ENCODE data around the gene BNIP1.

Gene BNIP1

DNA sequence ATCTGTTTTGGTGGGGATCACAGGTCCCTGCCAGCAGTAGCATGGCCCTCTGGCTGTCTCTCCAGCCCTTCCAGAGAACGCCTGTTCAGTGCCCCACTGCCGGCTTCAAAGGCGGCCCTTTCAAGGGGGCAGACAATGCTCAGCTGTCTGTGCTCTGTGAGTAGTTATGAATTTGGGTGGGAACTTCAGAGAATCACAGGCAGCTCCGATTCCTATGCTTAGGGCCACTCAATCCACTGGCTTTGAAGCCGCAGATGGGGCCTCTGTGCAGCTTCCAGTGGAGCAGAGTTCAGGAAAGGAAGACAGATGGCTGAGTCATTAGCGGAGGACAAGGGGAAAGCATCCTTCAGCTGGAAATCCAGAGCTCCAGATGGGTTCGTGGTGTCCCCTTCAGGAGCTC is 48.2 kb downstream of the BNIP1 start:
- no peaks in the 10 kb centered on the region for H3K36me3 Mint-ChIP-seq
- H3K4me1 Mint-ChIP-seq = no peaks in the 10 kb centered on the region
- ATAC-seq (no peak), DNase-seq (ENCODE audit: low spot score in 2 of 2) (no peak)
- no peaks in the 10 kb centered on the region for H3K9me3 Mint-ChIP-seq
- no peak overlapping the region for H3K4me3 Mint-ChIP-seq
- H3K27ac Mint-ChIP-seq = no peak overlapping the region

DNA sequence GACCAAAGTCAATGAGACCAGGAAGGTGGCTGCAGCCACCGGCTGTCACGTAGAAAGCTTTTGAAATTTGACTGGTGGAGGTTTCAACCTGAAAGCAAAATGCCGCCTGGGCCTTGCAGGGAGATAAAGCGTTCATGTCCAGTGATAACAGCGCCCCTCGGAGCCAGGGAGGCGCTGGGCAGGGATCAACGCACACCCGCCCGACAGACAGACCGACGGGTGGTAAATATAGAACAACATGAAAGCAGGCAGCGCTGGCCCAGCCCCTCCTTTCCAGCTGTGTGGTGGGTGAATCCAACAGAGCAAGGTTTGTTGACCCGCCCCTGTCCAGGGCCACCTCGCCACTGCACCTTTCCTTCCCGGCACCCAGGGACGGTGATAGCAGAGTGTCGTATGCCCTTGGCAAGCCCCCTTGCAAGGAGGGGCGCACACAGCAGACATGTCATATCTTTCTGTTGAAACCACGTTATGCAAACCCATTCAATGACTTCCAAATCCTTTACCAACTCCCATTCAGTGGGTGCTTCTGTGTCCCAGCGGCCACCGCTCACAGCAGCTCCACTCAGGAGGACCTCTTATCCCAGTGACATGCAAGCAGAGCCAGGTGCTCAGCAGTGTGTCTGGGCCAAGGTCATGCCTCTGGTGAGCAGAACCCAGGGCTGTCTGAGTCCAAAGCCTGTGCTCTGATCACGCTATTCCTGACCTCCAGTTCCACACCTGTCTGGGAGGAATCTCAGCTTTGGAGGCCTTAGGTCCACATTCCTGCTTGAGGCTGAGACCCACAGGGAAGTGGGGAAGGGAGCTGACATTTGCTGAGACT is 52.0 kb downstream of the BNIP1 start:
- Mint-ChIP-seq H3K36me3 (no peaks in the 10 kb centered on the region), H3K9me3 (peaks cover 3% of the 10 kb centered on the region), H3K27ac (no peak overlapping the region), H3K4me3 (no peak overlapping the region), H3K4me1 (no peaks in the 10 kb centered on the region)
- ATAC-seq (no peak), DNase-seq (ENCODE audit: low spot score in 2 of 2) (no peak)

DNA sequence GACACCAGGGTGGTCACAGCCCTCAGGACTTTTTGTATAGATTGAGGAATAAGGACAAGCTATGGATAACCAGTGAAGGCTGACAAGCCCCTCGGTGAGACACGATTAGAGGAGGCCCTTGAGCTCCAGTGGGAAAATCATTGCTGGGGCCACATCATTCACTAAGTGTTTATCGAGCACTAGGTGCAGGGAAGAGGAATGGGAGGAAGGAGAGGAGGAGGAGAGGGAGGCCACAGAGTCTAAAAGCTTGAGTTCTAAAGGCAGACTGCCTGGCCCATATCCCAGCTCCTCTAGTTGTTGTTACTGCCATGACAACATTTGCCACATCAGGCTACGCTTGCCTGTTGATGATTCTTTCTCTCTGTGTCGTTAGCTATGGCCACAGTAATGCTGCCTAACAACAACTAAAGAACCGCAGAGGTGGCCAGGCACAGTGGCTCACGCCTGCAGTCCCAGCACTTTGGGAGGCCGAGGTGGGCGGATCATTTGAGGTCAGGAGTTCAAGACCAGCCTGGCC is 53.1 kb downstream of the BNIP1 start:
- no peak for DNase-seq (ENCODE audit: low spot score in 2 of 2)
- ATAC-seq = no peak
- H3K4me3 Mint-ChIP-seq = no peak overlapping the region
- peaks cover 3% of the 10 kb centered on the region for H3K9me3 Mint-ChIP-seq
- H3K27ac Mint-ChIP-seq = no peak overlapping the region
- no peaks in the 10 kb centered on the region for H3K36me3 Mint-ChIP-seq
- no peaks in the 10 kb centered on the region for H3K4me1 Mint-ChIP-seq

DNA sequence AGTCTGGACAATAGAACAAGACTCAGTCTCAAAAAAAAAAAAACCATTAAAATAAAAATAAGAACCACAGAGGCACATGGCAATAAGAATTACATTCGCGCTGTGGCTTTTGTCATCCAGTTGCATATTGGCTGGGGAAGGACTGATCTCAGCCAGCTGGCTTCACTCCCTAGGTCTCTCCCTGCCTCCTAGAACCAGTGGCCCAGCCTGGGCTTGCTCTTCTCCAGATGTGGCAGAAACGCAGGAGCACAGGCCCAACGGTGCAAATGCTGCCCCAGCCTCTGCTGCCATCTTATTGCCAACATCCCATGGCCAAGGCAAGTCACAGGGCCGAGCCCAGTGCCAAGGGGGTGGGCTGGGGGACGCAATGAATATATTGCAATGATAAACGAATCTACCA is 53.7 kb downstream of the BNIP1 start:
- Mint-ChIP-seq H3K9me3 (peaks cover 3% of the 10 kb centered on the region), H3K36me3 (no peaks in the 10 kb centered on the region), H3K27ac (no peak overlapping the region), H3K4me1 (peaks cover 5% of the 10 kb centered on the region), H3K4me3 (no peak overlapping the region)
- DNase-seq (ENCODE audit: low spot score in 2 of 2) (no peak), ATAC-seq (no peak)

DNA sequence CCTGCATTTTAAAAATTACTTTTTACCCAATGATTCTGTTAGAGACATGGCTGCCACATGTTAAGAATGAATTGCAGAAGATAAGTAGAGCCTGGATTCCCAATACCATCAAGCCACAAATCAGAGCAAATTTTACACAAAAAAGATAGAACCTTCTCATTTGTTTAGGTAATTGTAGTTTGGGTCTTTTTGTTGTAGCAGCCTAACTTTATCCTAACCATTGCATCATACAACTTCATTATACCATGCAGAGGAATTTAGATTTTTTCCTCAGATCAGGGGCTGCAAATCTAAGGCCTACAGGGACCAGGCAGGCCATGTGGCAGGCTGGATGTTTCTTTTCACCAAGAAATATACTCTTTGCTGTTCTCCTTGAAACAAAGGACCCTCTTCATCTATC is 56.0 kb downstream of the BNIP1 start:
- no peak for ATAC-seq
- H3K4me3 Mint-ChIP-seq = no peak overlapping the region

DNA sequence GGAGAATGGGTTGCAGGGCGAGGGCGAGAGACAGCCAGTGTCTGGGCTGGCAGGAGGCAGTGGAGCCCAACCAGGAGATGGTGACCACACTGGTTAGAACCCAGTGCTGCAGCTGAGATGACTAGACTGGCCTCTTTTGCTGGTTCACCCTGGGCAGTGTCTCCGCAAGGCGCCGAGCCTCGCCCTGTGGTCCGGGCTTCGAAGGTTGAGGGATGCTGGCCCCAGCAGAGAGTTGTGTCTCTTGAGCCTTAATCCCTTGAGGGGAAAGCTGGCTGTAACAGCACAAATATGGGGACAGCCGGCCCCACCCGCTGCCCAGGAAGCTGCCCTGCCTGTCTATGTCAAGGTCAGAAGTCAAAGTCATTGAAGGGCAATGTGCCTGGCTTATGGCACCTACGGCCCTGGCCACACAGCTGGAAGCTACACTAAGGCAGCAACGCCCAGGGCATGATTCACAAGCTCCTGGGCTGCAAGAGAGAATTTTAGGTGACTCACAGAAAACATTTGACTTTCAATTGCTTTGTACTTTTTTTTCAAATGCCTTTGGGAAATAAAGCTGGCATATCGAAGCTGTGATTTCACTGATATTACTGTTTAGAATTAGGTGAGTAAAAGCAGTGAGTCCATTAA is 57.4 kb downstream of the BNIP1 start:
- DNase-seq (ENCODE audit: low spot score in 2 of 2) (no peak), ATAC-seq (no peak)
- no peaks in the 10 kb centered on the region for H3K36me3 Mint-ChIP-seq
- H3K4me1 Mint-ChIP-seq = peaks cover 6% of the 10 kb centered on the region
- H3K4me3 Mint-ChIP-seq = no peak overlapping the region
- H3K27ac Mint-ChIP-seq = no peak overlapping the region
- H3K9me3 Mint-ChIP-seq = peaks cover 3% of the 10 kb centered on the region

More for the DNA sequence above, 56.0 kb downstream of the BNIP1 start:
- Mint-ChIP-seq H3K9me3 (peaks cover 3% of the 10 kb centered on the region), H3K27ac (no peak overlapping the region), H3K36me3 (no peaks in the 10 kb centered on the region), H3K4me1 (peaks cover 6% of the 10 kb centered on the region)
- DNase-seq (ENCODE audit: low spot score in 2 of 2) = no peak

DNA sequence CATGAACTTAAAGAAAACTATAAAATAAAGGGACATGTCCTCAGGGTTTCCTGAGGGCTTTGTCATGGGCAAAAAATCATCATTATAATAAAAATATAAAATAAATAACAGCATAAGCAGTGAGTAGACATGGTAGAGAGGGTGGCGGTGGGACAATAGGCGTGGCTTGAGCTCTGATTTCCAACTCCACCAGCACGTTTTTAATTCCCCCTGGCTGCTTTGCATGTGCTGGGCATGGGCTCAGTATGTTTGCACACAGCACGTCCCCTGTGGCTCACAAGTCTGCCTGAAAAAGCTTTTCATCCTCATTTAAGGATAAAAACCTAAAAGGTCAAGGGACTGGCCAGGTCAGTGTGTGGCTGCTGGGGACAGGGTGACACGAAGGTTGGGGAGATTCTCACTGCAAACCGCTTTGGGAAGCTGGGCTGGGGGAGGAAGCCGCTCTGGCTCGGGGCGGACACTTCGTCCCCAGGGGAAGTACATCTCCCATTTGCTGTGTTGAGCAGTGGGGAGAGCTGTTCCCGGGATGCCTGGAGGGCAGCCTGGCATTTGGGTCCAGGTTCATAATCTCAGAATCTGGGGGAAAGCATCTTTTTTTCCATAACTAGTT is 58.0 kb downstream of the BNIP1 start:
- ATAC-seq (no peak), DNase-seq (ENCODE audit: low spot score in 2 of 2) (no peak)

DNA sequence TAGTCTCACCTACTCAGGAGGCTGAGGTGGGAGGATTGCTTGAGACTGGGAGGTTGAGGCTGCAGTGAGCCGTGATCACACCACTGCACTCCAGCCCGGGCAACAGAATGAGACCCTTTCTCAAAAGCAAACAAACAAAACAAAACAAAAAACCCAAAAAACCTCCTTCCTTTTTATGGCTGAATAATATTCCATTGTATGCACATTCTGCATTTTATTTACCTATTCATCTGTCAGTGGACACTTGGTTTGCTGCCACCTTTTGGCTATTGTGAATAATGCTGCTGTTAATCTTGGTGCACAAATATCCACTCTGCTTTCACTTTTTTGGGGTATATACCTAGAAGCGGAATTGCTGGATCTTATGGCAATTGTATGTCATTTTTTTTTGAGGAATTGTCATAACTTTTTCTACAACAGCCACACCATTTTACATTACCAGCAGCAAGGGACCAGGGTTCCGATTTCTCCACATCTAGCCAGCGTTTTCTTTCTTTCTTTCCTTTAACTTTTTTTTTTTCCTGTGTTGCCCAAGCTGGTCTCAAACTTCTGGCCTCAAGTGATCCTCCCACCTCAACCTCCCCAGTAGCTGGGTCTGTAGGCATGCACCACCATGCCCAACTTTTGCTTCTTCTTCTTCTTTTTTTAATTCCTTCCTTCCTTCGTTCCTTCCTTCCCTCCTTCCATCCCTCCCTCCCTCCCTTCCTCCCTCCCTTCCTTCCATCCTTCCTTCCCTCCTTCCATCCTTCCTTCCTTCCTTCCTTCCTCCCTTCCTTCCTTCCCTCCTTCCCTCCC is 60.1 kb downstream of the BNIP1 start:
- peaks cover 2% of the 10 kb centered on the region for H3K9me3 Mint-ChIP-seq
- peaks cover 6% of the 10 kb centered on the region for H3K4me1 Mint-ChIP-seq
- no peaks in the 10 kb centered on the region for H3K36me3 Mint-ChIP-seq
- no peak overlapping the region for H3K27ac Mint-ChIP-seq
- ATAC-seq (no peak), DNase-seq (ENCODE audit: low spot score in 2 of 2) (no peak)
- no peak overlapping the region for H3K4me3 Mint-ChIP-seq

More for the DNA sequence above, 58.0 kb downstream of the BNIP1 start:
- H3K27ac Mint-ChIP-seq = no peak overlapping the region
- peaks cover 6% of the 10 kb centered on the region for H3K4me1 Mint-ChIP-seq
- no peak overlapping the region for H3K4me3 Mint-ChIP-seq
- peaks cover 3% of the 10 kb centered on the region for H3K9me3 Mint-ChIP-seq
- H3K36me3 Mint-ChIP-seq = no peaks in the 10 kb centered on the region

DNA sequence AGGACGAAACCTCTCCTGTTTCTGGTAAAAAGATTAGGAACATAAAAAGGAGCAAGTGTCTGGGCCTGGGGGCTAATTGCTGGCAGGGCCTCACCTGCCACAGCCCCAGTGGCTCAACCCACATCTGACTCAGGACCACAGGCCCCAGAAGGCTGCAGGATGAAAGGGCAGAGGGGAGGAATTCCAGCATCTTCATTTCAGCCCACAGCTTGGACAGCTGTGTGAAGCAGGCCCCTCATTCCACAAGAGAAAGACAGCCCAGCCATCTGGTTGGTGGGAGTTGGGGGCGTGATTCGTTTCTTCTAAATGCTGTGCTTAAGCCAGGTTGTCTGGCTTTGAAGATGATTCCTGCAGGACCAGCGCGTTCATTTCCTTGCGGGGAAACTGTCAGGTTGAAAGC is 61.6 kb downstream of the BNIP1 start:
- no peak for ATAC-seq
- H3K9me3 Mint-ChIP-seq = no peaks in the 10 kb centered on the region
- H3K27ac Mint-ChIP-seq = no peak overlapping the region
- DNase-seq (ENCODE audit: low spot score in 2 of 2) = no peak
- H3K4me3 Mint-ChIP-seq = no peak overlapping the region
- peaks cover 6% of the 10 kb centered on the region for H3K4me1 Mint-ChIP-seq
- H3K36me3 Mint-ChIP-seq = no peaks in the 10 kb centered on the region

DNA sequence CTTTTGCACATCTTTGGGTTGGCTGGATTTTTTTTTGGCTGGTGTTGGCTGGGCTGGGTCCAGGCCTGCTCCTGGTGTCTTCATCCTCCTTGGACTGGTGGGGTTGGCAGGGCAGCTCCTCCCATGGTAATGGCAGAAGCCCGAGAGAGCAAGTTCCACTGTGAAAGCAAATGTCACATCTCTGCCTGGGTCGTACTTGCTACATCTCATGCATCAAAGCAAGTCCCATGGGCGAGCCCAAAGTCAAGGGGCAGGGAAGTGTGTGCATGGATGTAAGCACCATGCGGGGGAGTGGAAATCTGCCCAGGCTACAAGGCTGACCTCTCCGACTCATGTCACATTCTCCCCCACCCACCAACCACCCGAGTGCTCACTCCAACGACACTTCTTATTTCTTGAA is 64.0 kb downstream of the BNIP1 start:
- no peak overlapping the region for H3K4me3 Mint-ChIP-seq
- no peaks in the 10 kb centered on the region for H3K4me1 Mint-ChIP-seq
- DNase-seq (ENCODE audit: low spot score in 2 of 2) (no peak), ATAC-seq (no peak)
- H3K9me3 Mint-ChIP-seq = peaks cover 4% of the 10 kb centered on the region
- H3K27ac Mint-ChIP-seq = no peak overlapping the region
- no peaks in the 10 kb centered on the region for H3K36me3 Mint-ChIP-seq

DNA sequence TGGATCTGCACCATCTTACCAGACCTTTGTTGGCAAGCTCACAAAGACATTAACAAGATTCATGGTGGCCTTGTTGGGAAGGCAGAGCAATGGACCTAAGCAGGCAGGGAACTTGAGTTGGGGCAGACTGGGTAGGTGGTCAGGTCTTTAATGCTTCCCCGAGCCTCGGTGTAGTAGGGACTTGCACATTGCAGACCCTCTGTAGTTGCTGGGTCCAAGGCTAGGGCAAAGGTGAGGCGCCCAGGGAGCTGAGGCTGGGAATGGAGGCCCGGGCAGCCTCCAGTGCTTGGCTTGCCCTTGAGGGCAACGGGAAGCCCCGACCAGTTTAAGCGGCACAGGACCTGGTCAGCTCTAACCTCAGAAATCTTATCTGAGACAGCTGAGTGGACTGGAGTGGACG is 66.5 kb downstream of the BNIP1 start:
- no peak overlapping the region for H3K27ac Mint-ChIP-seq
- peaks cover 4% of the 10 kb centered on the region for H3K9me3 Mint-ChIP-seq
- H3K4me3 Mint-ChIP-seq = no peak overlapping the region
- H3K4me1 Mint-ChIP-seq = no peaks in the 10 kb centered on the region
- DNase-seq (ENCODE audit: low spot score in 2 of 2) (no peak), ATAC-seq (no peak)
- no peaks in the 10 kb centered on the region for H3K36me3 Mint-ChIP-seq

DNA sequence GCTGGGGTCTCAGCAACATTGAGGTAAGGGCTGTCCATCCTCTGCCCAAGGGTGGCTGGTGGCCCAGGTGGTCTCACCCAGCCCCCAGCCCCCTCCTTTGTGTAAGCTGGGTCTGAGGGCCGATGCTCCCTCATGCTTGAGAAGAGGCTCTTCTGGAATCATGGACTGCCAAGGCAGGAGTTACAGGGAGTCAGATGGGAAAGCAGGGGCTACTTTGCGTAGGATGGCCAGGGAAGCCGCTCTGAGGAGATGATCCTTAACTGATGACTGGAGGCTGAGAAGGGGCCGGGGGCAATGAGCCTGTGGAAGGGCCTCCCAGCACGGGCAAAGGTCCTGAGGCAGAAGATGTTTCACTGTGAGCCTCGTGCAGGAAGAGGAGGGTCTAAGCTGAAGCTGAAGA is 67.0 kb downstream of the BNIP1 start:
- Mint-ChIP-seq H3K9me3 (peaks cover 4% of the 10 kb centered on the region), H3K36me3 (no peaks in the 10 kb centered on the region), H3K4me1 (no peaks in the 10 kb centered on the region), H3K4me3 (no peak overlapping the region), H3K27ac (no peak overlapping the region)
- DNase-seq (ENCODE audit: low spot score in 2 of 2) = no peak
- ATAC-seq = no peak

DNA sequence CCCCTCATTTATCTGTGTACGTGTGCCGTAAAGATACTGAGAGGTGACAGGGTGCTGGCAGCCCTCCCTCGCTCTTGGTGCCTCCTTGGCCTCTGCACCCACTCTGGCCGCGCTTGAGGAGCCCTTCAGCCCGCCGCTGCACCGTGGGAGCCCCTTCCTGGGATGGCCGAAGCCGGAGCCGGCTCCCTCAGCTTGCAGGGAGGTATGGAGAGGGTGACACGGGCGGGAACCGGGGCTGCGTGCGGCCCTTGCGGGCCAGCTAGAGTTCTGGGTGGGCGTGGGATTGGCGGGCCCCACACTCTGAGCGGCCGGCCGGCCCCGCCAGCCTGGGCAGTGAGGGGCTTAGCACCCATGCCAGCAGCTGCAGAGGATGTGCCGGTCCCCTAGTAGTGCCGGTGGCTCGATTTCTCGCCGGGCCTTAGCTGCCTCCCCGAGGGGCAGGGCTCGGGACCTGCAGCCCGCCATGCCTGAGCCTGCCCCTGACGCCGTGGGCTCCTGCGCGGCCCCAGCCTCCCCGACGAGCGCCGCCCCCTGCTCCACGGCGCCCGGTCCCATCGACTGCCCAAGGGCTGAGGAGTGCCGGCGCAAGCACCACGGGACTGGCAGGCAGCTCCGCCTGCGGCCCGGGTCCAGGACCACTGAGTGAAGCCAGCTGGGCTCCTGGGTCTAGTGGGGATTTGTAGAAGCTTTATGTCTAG is 69.1 kb downstream of the BNIP1 start:
- no peaks in the 10 kb centered on the region for H3K36me3 Mint-ChIP-seq
- no peak overlapping the region for H3K4me3 Mint-ChIP-seq
- ATAC-seq (no peak), DNase-seq (ENCODE audit: low spot score in 2 of 2) (no peak)
- no peak overlapping the region for H3K27ac Mint-ChIP-seq
- no peaks in the 10 kb centered on the region for H3K4me1 Mint-ChIP-seq
- peaks cover 4% of the 10 kb centered on the region for H3K9me3 Mint-ChIP-seq
